HG02571 (cell line): ENCODE data around the gene CERS6.
"Not testable (repeated sequence)": the region's sequence is repeated elsewhere in the genome, so short reads cannot be mapped to it uniquely, and the experiment has no call there.

ENCODE experiments used
- ATAC-seq: cut with Tn5 transposase; IDR thresholded peaks from one replicate; pipeline ENCODE4 v1.9.1; 2021; ENCODE audit warnings: mild to moderate bottlenecking, moderate library complexity; ENCODE audit not compliant: unreplicated experiment

CERS6 gene

GRCh38 chr2:168633200-168633599 lies 177.1 kb downstream of the CERS6 start:
- no peak for ATAC-seq

- no peak for ATAC-seq
Measured at GRCh38 chr2:168633895-168634294, 177.8 kb downstream of the CERS6 start.

- no peak for ATAC-seq
Measured at GRCh38 chr2:168635065-168635577, 179.0 kb downstream of the CERS6 start.

- ATAC-seq: no peak
Measured at GRCh38 chr2:168639018-168639417, 182.9 kb downstream of the CERS6 start.

GRCh38 chr2:168639441-168639898 lies 183.4 kb downstream of the CERS6 start:
- ATAC-seq: no peak

- ATAC-seq: no peak
Measured at GRCh38 chr2:168640039-168640438, 184.0 kb downstream of the CERS6 start.

GRCh38 chr2:168641636-168642035 lies 185.6 kb downstream of the CERS6 start:
- no peak for ATAC-seq

GRCh38 chr2:168642873-168643272 lies 186.8 kb downstream of the CERS6 start:
- no peak for ATAC-seq

GRCh38 chr2:168643979-168644378 lies 187.9 kb downstream of the CERS6 start:
- ATAC-seq: no peak

GRCh38 chr2:168645696-168646338 lies 189.7 kb downstream of the CERS6 start:
- ATAC-seq: no peak

- ATAC-seq: no peak
Measured at GRCh38 chr2:168649105-168649504, 193.0 kb downstream of the CERS6 start.

- no peak for ATAC-seq
Measured at GRCh38 chr2:168649562-168649961, 193.5 kb downstream of the CERS6 start.

- ATAC-seq: no peak
Measured at GRCh38 chr2:168650139-168650538, 194.1 kb downstream of the CERS6 start.

GRCh38 chr2:168650781-168651180 lies 194.7 kb downstream of the CERS6 start:
- ATAC-seq: no peak

- ATAC-seq: no peak
Measured at GRCh38 chr2:168652997-168653921, 197.2 kb downstream of the CERS6 start.

GRCh38 chr2:168654705-168655104 lies 198.6 kb downstream of the CERS6 start:
- ATAC-seq: no peak

GRCh38 chr2:168655207-168655606 lies 199.1 kb downstream of the CERS6 start:
- no peak for ATAC-seq

GRCh38 chr2:168657378-168657777 lies 201.3 kb downstream of the CERS6 start:
- not testable (repeated sequence) for ATAC-seq

- no peak for ATAC-seq
Measured at GRCh38 chr2:168658706-168659105, 202.6 kb downstream of the CERS6 start.

- ATAC-seq: no peak
Measured at GRCh38 chr2:168660870-168661862, 205.1 kb downstream of the CERS6 start.

GRCh38 chr2:168661863-168662256 lies 205.8 kb downstream of the CERS6 start:
- ATAC-seq: no peak
